Large intestine (tissue), 12 donors: ENCODE data around the gene DUT. TPM values are rescaled to one million over a fixed set of nuclear protein-coding genes. Genes with fewer than 3 reads are reported as not detected.

ENCODE experiments used
- DNase-seq, 2 donors: peaks; one replicate each; pipeline versions ENCODE4 v3.0.0 to v3.0.0-alpha.2; 2013
- H3K27ac ChIP-seq: one replicate; pipeline ENCODE4 v1.5.1; 2013; ENCODE audit warnings: low read length
- H3K27me3 ChIP-seq: 2 replicates; pipeline ENCODE4 v1.6.1; 2013; ENCODE audit warnings: low read length; ENCODE audit not compliant: control insufficient read depth, insufficient read depth
- H3K36me3 ChIP-seq: 2 replicates; pipeline ENCODE4 v1.6.1; 2013; ENCODE audit warnings: low read length; ENCODE audit not compliant: control insufficient read depth, insufficient read depth
- H3K4me1 ChIP-seq: one replicate; pipeline ENCODE4 v1.6.1; 2013; ENCODE audit warnings: low read length; ENCODE audit not compliant: control insufficient read depth, insufficient read depth
- H3K4me3 ChIP-seq: one replicate; pipeline ENCODE4 v1.5.1; 2013; ENCODE audit warnings: low read length
- H3K9me3 ChIP-seq: one replicate; pipeline ENCODE4 v1.6.1; 2013; ENCODE audit warnings: mild to moderate bottlenecking, low read depth, low read length, moderate library complexity; ENCODE audit not compliant: control insufficient read depth
- WGBS: methylation state at CpG from one replicate; pipeline ENCODE4 v1.1.5; 2013; ENCODE audit warnings: low lambda C conversion rate; ENCODE audit not compliant: insufficient coverage; 5-methylcytosine and 5-hydroxymethylcytosine counted together
- long read RNA-seq, 11 donors: transcript quantifications; one replicate each; lab custom pipeline, GENCODE V29; 2026
- polyA plus RNA-seq: library from polyadenylated mRNA; unstranded; fragments of 120-200 nt; gene quantifications from one replicate; pipeline ENCODE4 v1.2.1, GENCODE V29; 2013

The DUT gene
- 112 TPM for polyA plus RNA-seq
- long read RNA-seq, donor 1, transcript DUT-202 (6 exons, 1,935 nt), result major isoform, 18 of 44 reads
- long read RNA-seq, donor 1, transcript DUT-205 (7 exons, 769 nt), result minor isoform, 11 of 44 reads
- long read RNA-seq, donor 1, transcript DUT-201 (7 exons, 2,147 nt), result minor isoform, 12 of 44 reads
- long read RNA-seq, donor 1, partial matches to known transcripts, result 0 of 44 reads
- long read RNA-seq, donor 1, other reads (novel, unspliced or antisense), result 0 of 44 reads
- long read RNA-seq, donor 2, transcript DUT-205 (7 exons, 769 nt), result minor isoform, 11 of 78 reads
- long read RNA-seq, donor 2, transcript DUT-202 (6 exons, 1,935 nt), result major isoform, 38 of 78 reads
- long read RNA-seq, donor 2, transcript DUT-201 (7 exons, 2,147 nt), result minor isoform, 21 of 78 reads
- long read RNA-seq, donor 2, transcript DUT-209 (3 exons, 340 nt), result minor isoform, 6 of 78 reads
- long read RNA-seq, donor 2, partial matches to known transcripts, result 0 of 78 reads
- long read RNA-seq, donor 2, other reads (novel, unspliced or antisense), result 0 of 78 reads
- long read RNA-seq, donor 3, result 0 reads
- long read RNA-seq, donor 4, partial matches to known transcripts, result 0 of 5 reads
- long read RNA-seq, donor 4, other reads (novel, unspliced or antisense), result 0 of 5 reads
- long read RNA-seq, donor 5, transcript DUT-205 (7 exons, 769 nt), result minor isoform, 10 of 58 reads
- long read RNA-seq, donor 5, transcript DUT-202 (6 exons, 1,935 nt), result major isoform, 27 of 58 reads
- long read RNA-seq, donor 5, transcript DUT-201 (7 exons, 2,147 nt), result minor isoform, 20 of 58 reads
- long read RNA-seq, donor 5, partial matches to known transcripts, result 0 of 58 reads
- long read RNA-seq, donor 5, other reads (novel, unspliced or antisense), result 0 of 58 reads
- long read RNA-seq, donor 6, transcript DUT-201 (7 exons, 2,147 nt), result major isoform, 27 of 76 reads
- long read RNA-seq, donor 6, transcript DUT-202 (6 exons, 1,935 nt), result major isoform, 27 of 76 reads
- long read RNA-seq, donor 6, transcript DUT-205 (7 exons, 769 nt), result minor isoform, 11 of 76 reads
- long read RNA-seq, donor 6, partial matches to known transcripts, result 6 of 76 reads
- long read RNA-seq, donor 6, other reads (novel, unspliced or antisense), result 0 of 76 reads
- long read RNA-seq, donor 7, transcript DUT-205 (7 exons, 769 nt), result minor isoform, 8 of 47 reads
- long read RNA-seq, donor 7, transcript DUT-201 (7 exons, 2,147 nt), result major isoform, 19 of 47 reads
- long read RNA-seq, donor 7, transcript DUT-202 (6 exons, 1,935 nt), result minor isoform, 15 of 47 reads
- long read RNA-seq, donor 7, partial matches to known transcripts, result 0 of 47 reads
- long read RNA-seq, donor 7, other reads (novel, unspliced or antisense), result 0 of 47 reads
- long read RNA-seq, donor 8, transcript DUT-202 (6 exons, 1,935 nt), result major isoform, 33 of 100 reads
- long read RNA-seq, donor 8, transcript DUT-201 (7 exons, 2,147 nt), result minor isoform, 31 of 100 reads
- long read RNA-seq, donor 8, transcript DUT-205 (7 exons, 769 nt), result minor isoform, 14 of 100 reads
- long read RNA-seq, donor 8, partial matches to known transcripts, result 16 of 100 reads
- long read RNA-seq, donor 8, other reads (novel, unspliced or antisense), result 0 of 100 reads
- long read RNA-seq, donor 9, transcript DUT-201 (7 exons, 2,147 nt), result major isoform, 34 of 69 reads
- long read RNA-seq, donor 9, transcript DUT-205 (7 exons, 769 nt), result minor isoform, 9 of 69 reads
- long read RNA-seq, donor 9, transcript DUT-202 (6 exons, 1,935 nt), result minor isoform, 22 of 69 reads
- long read RNA-seq, donor 9, partial matches to known transcripts, result 0 of 69 reads
- long read RNA-seq, donor 9, other reads (novel, unspliced or antisense), result 0 of 69 reads
- long read RNA-seq, donor 10, transcript DUT-202 (6 exons, 1,935 nt), result minor isoform, 26 of 65 reads
- long read RNA-seq, donor 10, transcript DUT-201 (7 exons, 2,147 nt), result major isoform, 29 of 65 reads
- long read RNA-seq, donor 10, transcript DUT-205 (7 exons, 769 nt), result minor isoform, 9 of 65 reads
- long read RNA-seq, donor 10, partial matches to known transcripts, result 0 of 65 reads
- long read RNA-seq, donor 10, other reads (novel, unspliced or antisense), result 0 of 65 reads
- long read RNA-seq, donor 11, transcript DUT-202 (6 exons, 1,935 nt), result minor isoform, 10 of 31 reads
- long read RNA-seq, donor 11, transcript DUT-205 (7 exons, 769 nt), result minor isoform, 6 of 31 reads
- long read RNA-seq, donor 11, transcript DUT-201 (7 exons, 2,147 nt), result major isoform, 14 of 31 reads
- long read RNA-seq, donor 11, partial matches to known transcripts, result 0 of 31 reads
- long read RNA-seq, donor 11, other reads (novel, unspliced or antisense), result 0 of 31 reads

DNA sequence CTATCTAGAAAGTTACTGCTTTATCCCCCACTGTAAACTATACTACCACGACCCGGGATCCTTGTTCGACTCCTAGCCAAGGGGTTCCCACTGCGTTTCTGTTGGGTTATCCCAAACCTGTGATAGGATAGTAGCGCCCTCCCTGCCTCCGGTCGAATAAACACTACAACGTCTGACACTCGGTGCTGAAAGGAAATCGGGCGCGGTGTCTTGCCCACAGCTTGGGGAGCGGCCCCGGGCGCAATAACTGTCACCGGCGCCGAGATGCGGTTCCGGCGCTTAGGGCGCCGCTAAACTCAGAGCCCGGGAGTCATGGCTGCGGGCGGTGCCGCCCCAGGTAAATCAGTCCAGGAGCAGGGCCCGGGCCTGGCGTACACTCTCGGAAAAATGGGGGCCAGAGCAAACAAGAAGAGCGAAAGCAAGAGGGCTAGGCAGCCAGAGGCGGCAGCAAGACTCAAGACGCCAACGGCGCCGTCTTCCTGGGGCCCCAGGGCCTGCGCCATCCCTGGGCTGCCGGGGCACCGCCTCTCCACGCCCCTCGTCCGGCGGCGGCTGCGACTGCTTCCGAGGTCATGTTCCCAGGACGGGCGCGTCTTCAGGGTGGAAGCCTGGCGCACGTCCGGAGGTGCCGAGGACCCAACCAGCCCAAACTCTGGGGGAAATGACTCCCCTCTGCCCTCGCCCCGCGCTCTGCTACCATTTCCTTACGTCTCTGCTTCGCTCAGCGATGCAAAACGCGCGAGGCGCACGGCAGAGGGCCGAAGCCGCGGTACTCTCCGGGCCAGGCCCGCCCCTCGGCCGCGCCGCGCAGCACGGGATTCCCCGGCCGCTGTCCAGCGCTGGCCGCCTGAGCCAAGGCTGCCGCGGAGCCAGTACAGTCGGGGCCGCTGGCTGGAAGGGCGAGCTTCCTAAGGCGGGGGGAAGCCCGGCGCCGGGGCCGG is at the start of gene DUT:
DUT (plus strand) TSS at position 575 of the 941 bp plus-strand sequence; CDS start at position 662, 87 bp downstream.
- Histone ChIP-seq H3K4me1 (peaks cover 8% of the 10 kb centered on the region), H3K27me3 (peaks cover 4% of the 10 kb centered on the region), H3K36me3 (peaks cover 12% of the 10 kb centered on the region), H3K27ac (peak within 1 kb of the TSS; percentile 88), H3K9me3 (no peaks in the 10 kb centered on the region), H3K4me3 (peak within 1 kb of the TSS; percentile 80)
- WGBS, result no CpG with 5 or more reads among the region's 89 CpGs
- DNase-seq, result peak; percentile 69 to 91

DNA sequence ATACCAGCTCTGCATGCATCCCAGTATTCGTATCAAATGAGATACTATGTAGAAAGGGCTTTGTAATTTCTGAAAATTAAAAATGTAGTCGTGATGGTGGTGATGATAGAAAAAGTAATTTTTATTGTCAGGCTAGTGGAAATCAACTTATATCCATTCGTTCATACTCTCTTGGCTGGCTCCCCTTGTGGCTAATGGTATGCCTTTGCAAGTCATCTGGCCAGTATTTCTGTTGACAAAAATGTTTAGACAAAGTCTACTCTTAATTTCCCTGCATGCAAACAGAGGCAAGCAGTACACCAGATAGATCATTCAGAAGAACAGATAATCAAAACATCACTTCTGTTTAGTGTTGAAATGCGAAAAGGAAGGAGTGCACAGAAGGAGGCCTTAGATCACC is 49.6 kb upstream of the DUT start:
- WGBS, result 74% methylated on average over 3 of the region's 4 CpGs
- H3K9me3 ChIP-seq, result no peaks in the 10 kb centered on the region
- no peak overlapping the region for H3K27ac ChIP-seq
- no peaks in the 10 kb centered on the region for H3K4me1 ChIP-seq
- H3K36me3 ChIP-seq, result no peaks in the 10 kb centered on the region
- H3K4me3 ChIP-seq, result no peak overlapping the region
- H3K27me3 ChIP-seq, result no peaks in the 10 kb centered on the region
- no peak for DNase-seq

DNA sequence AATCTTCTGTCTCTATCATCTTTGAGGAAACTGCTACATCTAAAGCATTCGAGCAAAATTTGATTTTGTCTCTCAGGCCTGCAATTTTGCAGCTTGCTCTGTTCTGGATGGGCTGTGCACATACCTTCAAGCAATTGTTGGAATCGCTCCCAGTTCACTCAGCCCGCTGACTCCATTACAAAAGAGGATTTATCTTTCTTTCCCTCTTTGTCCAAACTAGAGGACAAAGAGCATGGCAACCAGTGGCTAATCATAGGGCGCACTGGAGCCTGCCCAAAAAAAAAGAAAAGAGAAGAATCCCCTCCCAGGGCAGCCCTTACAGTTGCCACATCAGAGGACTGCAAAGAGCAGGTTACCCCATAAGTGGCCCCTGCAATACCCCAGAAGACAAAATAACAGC is 49.0 kb upstream of the DUT start:
- DNase-seq, result no peak
- H3K4me3 ChIP-seq, result no peak overlapping the region
- H3K9me3 ChIP-seq, result no peaks in the 10 kb centered on the region
- H3K4me1 ChIP-seq, result no peaks in the 10 kb centered on the region
- H3K27ac ChIP-seq, result no peak overlapping the region
- whole genome bisulfite sequencing, result no CpG with 5 or more reads among the region's 4 CpGs
- H3K27me3 ChIP-seq, result no peaks in the 10 kb centered on the region
- no peaks in the 10 kb centered on the region for H3K36me3 ChIP-seq

DNA sequence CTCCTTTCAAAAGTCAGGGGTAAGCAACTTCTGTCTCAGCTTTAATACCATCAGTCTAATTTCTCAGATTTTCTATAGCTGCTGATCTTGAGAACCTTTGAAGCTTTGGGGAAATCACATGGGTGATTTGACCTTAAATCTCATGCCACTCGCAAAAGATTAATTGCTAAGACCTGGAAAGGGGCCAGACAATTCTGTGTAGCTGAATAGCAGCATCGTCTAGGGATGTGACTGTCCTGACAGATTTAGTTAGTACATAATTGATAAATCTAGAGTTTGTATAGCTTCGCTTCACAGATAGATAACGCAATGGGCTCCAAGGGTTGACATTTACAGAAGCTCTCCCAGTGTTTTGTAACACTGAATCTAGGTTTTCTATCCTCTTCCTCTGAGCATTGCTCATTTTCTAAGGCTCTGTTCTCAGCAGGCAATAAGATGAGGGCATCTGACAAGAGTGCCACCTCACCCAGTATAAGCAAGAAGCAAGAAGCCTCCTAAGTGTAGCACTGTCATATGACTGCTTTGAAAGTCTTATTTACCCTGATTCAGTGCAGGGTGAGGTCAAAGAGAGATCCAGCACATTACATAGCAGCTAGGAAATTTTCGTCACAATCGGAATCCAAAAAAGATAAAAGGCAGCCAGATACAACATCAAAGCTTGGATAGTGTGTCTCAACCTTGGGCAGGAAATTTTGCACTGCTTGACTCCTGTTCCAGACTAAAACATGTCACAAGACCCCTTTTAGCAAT is 47.7 kb upstream of the DUT start:
- no peaks in the 10 kb centered on the region for H3K4me1 ChIP-seq

DNA sequence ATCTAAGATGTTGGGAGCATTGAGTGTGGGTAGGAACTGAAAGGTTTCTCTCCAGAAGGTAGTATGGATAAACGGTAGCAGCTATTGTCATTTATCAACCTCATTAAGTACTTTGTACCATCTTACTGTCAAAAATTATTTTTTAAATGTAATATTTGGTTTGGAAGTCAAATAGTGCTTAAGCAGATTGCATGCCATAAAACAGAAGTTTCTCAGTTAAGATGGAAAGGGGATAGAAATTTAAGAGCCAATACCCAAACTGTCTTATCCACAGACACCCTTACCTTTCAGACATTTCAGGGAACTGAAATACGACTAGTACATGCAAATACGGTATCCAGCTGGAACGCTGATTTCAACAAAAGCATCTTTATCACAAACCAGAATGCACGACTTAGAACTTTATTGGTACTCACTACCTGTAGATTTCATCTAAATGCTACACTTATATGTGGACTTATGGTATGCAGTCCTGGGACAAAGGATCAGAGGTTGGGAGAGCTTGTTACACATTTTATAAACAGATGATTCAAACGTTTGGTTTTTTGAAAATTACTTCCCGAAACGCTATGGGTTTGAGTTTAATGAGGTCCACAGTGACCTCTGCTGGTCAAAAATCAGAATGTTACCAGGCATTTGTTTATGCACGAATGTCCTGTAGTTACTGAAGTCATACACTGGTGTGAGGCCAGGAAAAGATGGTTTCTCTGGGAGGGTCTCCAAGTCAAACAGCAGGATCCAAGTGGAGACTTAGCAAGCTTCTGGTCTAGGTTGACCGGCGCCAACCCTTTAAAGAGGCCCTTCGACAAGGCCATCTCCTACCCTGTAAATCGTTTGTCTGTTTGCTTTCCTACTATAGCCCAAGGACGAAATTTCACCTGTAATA is 45.7 kb upstream of the DUT start:
- Histone ChIP-seq H3K4me3 (no peak overlapping the region), H3K36me3 (no peaks in the 10 kb centered on the region), H3K4me1 (no peaks in the 10 kb centered on the region), H3K27ac (no peak overlapping the region), H3K27me3 (no peaks in the 10 kb centered on the region), H3K9me3 (no peaks in the 10 kb centered on the region)
- peak; percentile 63 to 71 for DNase-seq
- 20% methylated on average over 1 of the region's 14 CpGs for WGBS

More for the DNA sequence above, 47.7 kb upstream of the DUT start:
- no peak for DNase-seq
- no CpG with 5 or more reads among the region's 6 CpGs for WGBS
- H3K36me3 ChIP-seq, result no peaks in the 10 kb centered on the region
- H3K27ac ChIP-seq, result no peak overlapping the region
- no peak overlapping the region for H3K4me3 ChIP-seq
- H3K9me3 ChIP-seq, result no peaks in the 10 kb centered on the region
- no peaks in the 10 kb centered on the region for H3K27me3 ChIP-seq

DNA sequence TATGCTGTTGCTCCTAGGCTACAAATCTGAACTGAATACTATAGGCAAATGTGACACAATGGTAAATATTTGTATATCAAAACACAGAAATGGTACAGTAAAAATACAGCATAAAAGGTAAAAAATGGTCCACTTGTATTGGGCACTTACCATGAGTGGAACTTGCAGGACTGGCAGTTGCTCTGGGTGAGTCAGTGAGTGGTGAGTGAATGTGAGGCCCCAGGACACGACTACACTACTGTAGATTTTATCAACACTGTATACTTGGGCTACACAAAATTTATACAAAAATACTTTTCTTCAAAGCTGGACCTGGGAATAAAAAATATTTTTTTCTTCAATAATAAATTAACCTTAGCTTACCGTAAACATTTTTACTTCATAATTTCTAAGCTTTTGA is 41.6 kb upstream of the DUT start:
- H3K4me3 ChIP-seq, result no peak overlapping the region
- 77% methylated on average over 1 of the region's 2 CpGs for WGBS
- no peaks in the 10 kb centered on the region for H3K4me1 ChIP-seq
- H3K27me3 ChIP-seq, result no peaks in the 10 kb centered on the region
- DNase-seq, result no peak
- no peak overlapping the region for H3K27ac ChIP-seq
- H3K36me3 ChIP-seq, result no peaks in the 10 kb centered on the region
- H3K9me3 ChIP-seq, result no peaks in the 10 kb centered on the region

DNA sequence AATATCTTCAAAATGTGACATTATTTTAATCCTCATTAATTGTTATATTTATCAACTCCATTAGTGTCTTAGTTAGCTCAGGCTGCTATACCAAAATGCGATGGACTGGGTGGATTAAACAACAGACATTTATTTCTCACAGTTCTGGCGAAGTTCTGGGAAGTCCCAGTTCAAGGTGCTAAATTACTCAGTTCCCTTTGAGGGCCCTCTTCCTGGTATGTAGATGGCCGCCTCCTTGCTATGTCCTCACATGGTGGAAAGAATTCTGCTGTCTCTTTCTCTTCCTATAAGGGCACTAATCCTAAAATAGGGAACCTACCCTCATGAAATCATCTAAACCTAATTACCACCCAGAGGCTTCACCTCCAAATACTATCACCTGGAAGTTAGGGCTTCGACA is 38.8 kb upstream of the DUT start:
- H3K4me1 ChIP-seq, result no peaks in the 10 kb centered on the region
- DNase-seq, result no peak
- no peak overlapping the region for H3K27ac ChIP-seq
- H3K4me3 ChIP-seq, result no peak overlapping the region
- no peaks in the 10 kb centered on the region for H3K9me3 ChIP-seq
- no peaks in the 10 kb centered on the region for H3K27me3 ChIP-seq
- H3K36me3 ChIP-seq, result no peaks in the 10 kb centered on the region
- no CpG with 5 or more reads among the region's 4 CpGs for WGBS
